ENCODE data around the gene MSANTD2. TPM values are rescaled to one million over a fixed set of nuclear protein-coding genes. Genes with fewer than 3 reads are reported as not detected.

The MSANTD2 gene
- total RNA-seq, 1 donor from 2014 or later = 22.8 TPM

GRCh38 chr11:124738713-124739478 is 61.3 kb downstream of the MSANTD2 start:
- Mint-ChIP-seq H3K27ac (ENCODE audit: unreplicated experiment) (peak overlapping the region; percentile 85), H3K36me3 (ENCODE audit: unreplicated experiment) (no peaks in the 10 kb centered on the region), H3K9me3 (ENCODE audit: unreplicated experiment) (peaks cover 12% of the 10 kb centered on the region), H3K27me3 (ENCODE audit: unreplicated experiment) (peaks cover 28% of the 10 kb centered on the region), H3K4me1 (ENCODE audit: low read depth, unreplicated experiment) (peaks cover 33% of the 10 kb centered on the region), H3K4me3 (ENCODE audit: unreplicated experiment) (peak overlapping the region; percentile 89)
- TF ChIP-seq CTCF (IDR thresholded peaks at IDR 0.05; ENCODE audit: partially characterized antibody, unreplicated experiment) = no peak
- no peak for DNase-seq

GRCh38 chr11:124737638-124738305 is 62.4 kb downstream of the MSANTD2 start:
- H3K9me3 Mint-ChIP-seq (ENCODE audit: unreplicated experiment) = peaks cover 12% of the 10 kb centered on the region

GRCh38 chr11:124736736-124737135 is 63.5 kb downstream of the MSANTD2 start:
- TF ChIP-seq CTCF (IDR thresholded peaks at IDR 0.05; ENCODE audit: partially characterized antibody, unreplicated experiment) = no peak
- Mint-ChIP-seq H3K9me3 (ENCODE audit: unreplicated experiment) (peaks cover 12% of the 10 kb centered on the region), H3K36me3 (ENCODE audit: unreplicated experiment) (no peaks in the 10 kb centered on the region), H3K4me3 (ENCODE audit: unreplicated experiment) (no peak overlapping the region), H3K27me3 (ENCODE audit: unreplicated experiment) (peaks cover 22% of the 10 kb centered on the region), H3K4me1 (ENCODE audit: low read depth, unreplicated experiment) (peaks cover 32% of the 10 kb centered on the region), H3K27ac (ENCODE audit: unreplicated experiment) (no peak overlapping the region)
- DNase-seq = no peak

More at GRCh38 chr11:124737638-124738305, 62.4 kb downstream of the MSANTD2 start:
- Mint-ChIP-seq H3K4me3 (ENCODE audit: unreplicated experiment) (no peak overlapping the region), H3K36me3 (ENCODE audit: unreplicated experiment) (no peaks in the 10 kb centered on the region), H3K27me3 (ENCODE audit: unreplicated experiment) (peaks cover 24% of the 10 kb centered on the region), H3K4me1 (ENCODE audit: low read depth, unreplicated experiment) (peaks cover 33% of the 10 kb centered on the region), H3K27ac (ENCODE audit: unreplicated experiment) (peak overlapping the region; percentile 70)
- no peak for DNase-seq
- TF ChIP-seq CTCF (IDR thresholded peaks at IDR 0.05; ENCODE audit: partially characterized antibody, unreplicated experiment) = no peak

- no peak for DNase-seq
- no peaks in the 10 kb centered on the region for H3K36me3 Mint-ChIP-seq (ENCODE audit: unreplicated experiment)
- peaks cover 5% of the 10 kb centered on the region for H3K27me3 Mint-ChIP-seq (ENCODE audit: unreplicated experiment)
- H3K9me3 Mint-ChIP-seq (ENCODE audit: unreplicated experiment) = peaks cover 5% of the 10 kb centered on the region
- H3K4me3 Mint-ChIP-seq (ENCODE audit: unreplicated experiment) = no peak overlapping the region
- TF ChIP-seq CTCF (IDR thresholded peaks at IDR 0.05; ENCODE audit: partially characterized antibody, unreplicated experiment) = no peak
- H3K27ac Mint-ChIP-seq (ENCODE audit: unreplicated experiment) = no peak overlapping the region
- peaks cover 15% of the 10 kb centered on the region for H3K4me1 Mint-ChIP-seq (ENCODE audit: low read depth, unreplicated experiment)
These were observed 68.0 kb downstream of the MSANTD2 start for GRCh38 chr11:124732230-124732629.

GRCh38 chr11:124729571-124729970 is 70.6 kb downstream of the MSANTD2 start:
- Mint-ChIP-seq H3K4me3 (ENCODE audit: unreplicated experiment) (no peak overlapping the region), H3K27ac (ENCODE audit: unreplicated experiment) (no peak overlapping the region), H3K4me1 (ENCODE audit: low read depth, unreplicated experiment) (peaks cover 29% of the 10 kb centered on the region), H3K36me3 (ENCODE audit: unreplicated experiment) (no peaks in the 10 kb centered on the region), H3K9me3 (ENCODE audit: unreplicated experiment) (peaks cover 8% of the 10 kb centered on the region), H3K27me3 (ENCODE audit: unreplicated experiment) (peaks cover 3% of the 10 kb centered on the region)
- TF ChIP-seq CTCF (IDR thresholded peaks at IDR 0.05; ENCODE audit: partially characterized antibody, unreplicated experiment) = no peak
- DNase-seq = no peak

Data from glutamatergic neuron (in vitro differentiated cells).